GM12873 (cell line): Measurements from ENCODE around the gene CHDH.

Experiments used
- CTCF ChIP-seq: IDR thresholded peaks from 2 replicates; pipeline ENCODE4 v1.5.1; 2012; ENCODE audit warnings: low read depth, mild to moderate bottlenecking, moderate library complexity, low read length, control low read depth; ENCODE audit not compliant: insufficient read depth; ENCODE audit errors: missing control alignments

Gene CHDH

GRCh38 chr3:53778153-53778552, 68.1 kb downstream of the CHDH start:
- TF ChIP-seq CTCF: no peak

- no peak for TF ChIP-seq CTCF
These were observed 68.8 kb downstream of the CHDH start for GRCh38 chr3:53777468-53777867.

- TF ChIP-seq CTCF: no peak
These were observed 69.6 kb downstream of the CHDH start for GRCh38 chr3:53776494-53777101.

GRCh38 chr3:53775834-53776251, 70.4 kb downstream of the CHDH start:
- TF ChIP-seq CTCF: no peak

GRCh38 chr3:53775018-53775417, 71.2 kb downstream of the CHDH start:
- TF ChIP-seq CTCF: no peak

GRCh38 chr3:53774414-53774813, 71.8 kb downstream of the CHDH start:
- no peak for TF ChIP-seq CTCF

GRCh38 chr3:53773611-53774368, 72.4 kb downstream of the CHDH start:
- no peak for TF ChIP-seq CTCF
